HepG2 (cell line): ENCODE results near the gene HSD17B2. TPM values are rescaled to one million over a fixed set of nuclear protein-coding genes. Genes with fewer than 3 reads are reported as not detected.

Experiments
- ARNTL ChIP-seq: sonication (generic); formaldehyde crosslinking; IDR thresholded peaks from 2 replicates; pipeline ENCODE4 v1.4.0; 2020; ENCODE audit warnings: mild to moderate bottlenecking, missing genetic modification reagents
- BRD4 ChIP-seq: sonication (generic); formaldehyde crosslinking; IDR thresholded peaks from 2 replicates; pipeline ENCODE4 v1.4.0; 2020; ENCODE audit warnings: missing genetic modification reagents
- EED ChIP-seq: sonication (generic); formaldehyde crosslinking; IDR thresholded peaks from 2 replicates; pipeline ENCODE4 v1.5.0; 2020; ENCODE audit warnings: mild to moderate bottlenecking, missing genetic modification reagents
- FOXA3 ChIP-seq: IDR thresholded peaks from 2 replicates; pipeline ENCODE4 v1.6.1; 2016; ENCODE audit warnings: missing genetic modification reagents, missing compliant biosample characterization
- HMG20A ChIP-seq: IDR thresholded peaks from 2 replicates; pipeline ENCODE4 v1.6.1; 2016; ENCODE audit warnings: borderline replicate concordance
- HMGA1 ChIP-seq: sonication (generic); formaldehyde crosslinking; conservative IDR thresholded peaks from 2 replicates; pipeline ENCODE4 v1.4.0; 2020; ENCODE audit warnings: missing genetic modification reagents
- HNRNPL ChIP-seq: fragments of 200-400 bp; formaldehyde crosslinking; IDR thresholded peaks from 2 replicates; pipeline ENCODE4 v1.6.1; 2017; ENCODE audit warnings: mild to moderate bottlenecking, low read depth, low read length
- HOXA3 ChIP-seq: sonication (generic); formaldehyde crosslinking; IDR thresholded peaks from 2 replicates; pipeline ENCODE4 v1.5.0; 2020; ENCODE audit warnings: missing genetic modification reagents
- JUN ChIP-seq: sonication (generic); formaldehyde crosslinking; IDR thresholded peaks from 2 replicates; pipeline ENCODE4 v1.4.0; 2020; ENCODE audit warnings: mild to moderate bottlenecking, missing genetic modification reagents
- KAT8 ChIP-seq: IDR thresholded peaks from 2 replicates; pipeline ENCODE4 v1.6.1; 2016; ENCODE audit warnings: missing genetic modification reagents, missing compliant biosample characterization
- KDM3A ChIP-seq: IDR thresholded peaks from 2 replicates; pipeline ENCODE4 v1.6.1; 2018; ENCODE audit warnings: low read depth, missing compliant biosample characterization
- KDM5A ChIP-seq: fragments of 200-600 bp; sonication (generic); IDR thresholded peaks from 2 replicates; pipeline ENCODE4 v1.7.0; 2018; ENCODE audit warnings: antibody characterized with exemption, mild to moderate bottlenecking, low read length, borderline replicate concordance
- MTF2 ChIP-seq: sonication (generic); formaldehyde crosslinking; IDR thresholded peaks from 2 replicates; pipeline ENCODE4 v1.5.0; 2020; ENCODE audit warnings: missing genetic modification reagents, borderline replicate concordance
- POLR2AphosphoS5 ChIP-seq: IDR thresholded peaks from 2 replicates; pipeline ENCODE4 v1.6.1; 2012; ENCODE audit warnings: low read depth, low read length
- RARA ChIP-seq: IDR thresholded peaks from 2 replicates; pipeline ENCODE4 v1.6.1; 2016; ENCODE audit warnings: missing genetic modification reagents, missing compliant biosample characterization
- SOX6 ChIP-seq, 2 experiments: fragments of 450-650 bp in 1 of 2; sonication (generic) in 1 of 2; formaldehyde crosslinking in 1 of 2; IDR thresholded peaks; 2 replicates each; pipeline versions ENCODE4 v1.4.0 to v1.6.1; 2017 to 2020; ENCODE audit warnings: antibody characterized with exemption in 1 of 2, mild to moderate bottlenecking in 1 of 2, missing genetic modification reagents in 1 of 2
- XRCC5 ChIP-seq: fragments of 200-400 bp; formaldehyde crosslinking; optimal IDR thresholded peaks from 2 replicates; pipeline ENCODE3; 2017; ENCODE audit warnings: mild to moderate bottlenecking, low read length
- ZFP36L2 ChIP-seq: sonication (generic); formaldehyde crosslinking; IDR thresholded peaks from 2 replicates; pipeline ENCODE4 v1.4.0; 2020; ENCODE audit warnings: missing genetic modification reagents
- ZNF225 ChIP-seq: sonication (generic); formaldehyde crosslinking; IDR thresholded peaks from 2 replicates; pipeline ENCODE4 v1.4.0; 2020; ENCODE audit warnings: mild to moderate bottlenecking, missing genetic modification reagents
- ZNF329 ChIP-seq: sonication (generic); formaldehyde crosslinking; IDR thresholded peaks from 2 replicates; pipeline ENCODE4 v1.9.0; 2021; ENCODE audit warnings: low read depth, mild to moderate bottlenecking, missing genetic modification reagents
- ZSCAN31 ChIP-seq: sonication (generic); formaldehyde crosslinking; IDR thresholded peaks from 2 replicates; pipeline ENCODE4 v1.5.0; 2020; ENCODE audit warnings: low read depth, mild to moderate bottlenecking, missing genetic modification reagents
- polyA plus RNA-seq, 8 experiments: library from polyadenylated mRNA; depleted of rRNA in 3 of 8; stranded (reverse) in 7 of 8; unstranded in 1 of 8; fragments of >200 nt; fragmentation: Illumina TruSeq in 4 of 8; extraction: Trizol in 4 of 8; gene quantifications; 2 replicates each; pipeline versions ENCODE4 v1.2.1 to v1.2.3, GENCODE V29; 2011 to 2016; ENCODE audit warnings: low read depth in 4 of 8, missing spikeins in 1 of 8, mixed read lengths in 1 of 8; ENCODE audit not compliant: insufficient read depth in 1 of 8
- total RNA-seq, 5 experiments: library from RNA; depleted of rRNA; stranded (reverse); fragments of >200 nt; fragmentation: Illumina TruSeq; extraction: Trizol; gene quantifications; 2 replicates each; pipeline ENCODE4 v1.2.3, GENCODE V29; 2016; ENCODE audit warnings: low read depth in 1 of 5
- TF ChIP-seq, protein P1 (sequence below): sonication (generic); formaldehyde crosslinking; IDR thresholded peaks from 2 replicates; pipeline ENCODE4 v1.5.0; 2020; ENCODE audit warnings: mild to moderate bottlenecking, missing genetic modification reagents
- TF ChIP-seq, protein P2 (sequence below): sonication (generic); formaldehyde crosslinking; IDR thresholded peaks from 2 replicates; pipeline ENCODE4 v1.5.1; 2020; ENCODE audit warnings: mild to moderate bottlenecking, moderate library complexity, missing genetic modification reagents
- TF ChIP-seq, protein P3 (sequence below): IDR thresholded peaks from 2 replicates; pipeline ENCODE4 v1.4.0; 2020; ENCODE audit warnings: mild to moderate bottlenecking, missing genetic modification reagents

The HSD17B2 gene
- total and polyA plus RNA-seq, 2 of the 13 experiments (the other 11 are each of a cell fraction or from before 2014, with no cell fraction given): 26.3 to 69.3 TPM

DNA sequence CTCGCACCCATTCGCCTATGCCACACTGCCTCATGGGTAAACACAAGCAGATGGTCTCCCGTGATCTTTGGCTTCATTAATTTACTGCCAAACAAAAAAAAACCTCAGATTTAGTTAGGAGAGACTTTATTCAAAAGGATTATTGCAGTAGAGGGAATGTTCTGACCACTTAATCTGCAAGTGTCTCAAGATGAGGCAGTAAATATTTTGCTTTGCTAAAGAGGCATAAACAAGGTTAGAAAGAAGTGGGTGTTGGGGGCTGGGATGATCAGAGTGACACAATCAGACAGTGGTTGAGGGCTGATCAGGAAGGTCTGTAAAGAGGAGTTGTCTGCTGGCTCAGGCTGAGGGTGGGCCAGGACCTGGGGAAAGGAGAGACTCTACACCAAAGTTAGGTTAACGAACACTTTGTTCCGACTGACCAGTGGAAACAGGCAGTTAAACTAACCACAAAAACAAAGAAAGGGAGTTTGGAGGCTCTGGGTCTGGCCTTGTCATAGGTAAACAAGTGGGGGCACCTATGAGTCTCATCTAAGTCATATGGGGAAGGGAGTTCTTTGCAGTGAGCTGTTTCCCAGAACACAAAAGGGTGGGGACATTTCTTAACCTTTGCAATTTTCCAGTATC is 28.5 kb downstream of the HSD17B2 start (continued):
- no peak for TF ChIP-seq ZSCAN31
- 0 out of 2 replicates have a peak, but pooled peaks have one; percentile 39 for TF ChIP-seq HOXA3 (CRISPR knock-in tag)
- no peak for TF ChIP-seq ZFP36L2 (CRISPR knock-in tag)
- TF ChIP-seq, protein P1, sequence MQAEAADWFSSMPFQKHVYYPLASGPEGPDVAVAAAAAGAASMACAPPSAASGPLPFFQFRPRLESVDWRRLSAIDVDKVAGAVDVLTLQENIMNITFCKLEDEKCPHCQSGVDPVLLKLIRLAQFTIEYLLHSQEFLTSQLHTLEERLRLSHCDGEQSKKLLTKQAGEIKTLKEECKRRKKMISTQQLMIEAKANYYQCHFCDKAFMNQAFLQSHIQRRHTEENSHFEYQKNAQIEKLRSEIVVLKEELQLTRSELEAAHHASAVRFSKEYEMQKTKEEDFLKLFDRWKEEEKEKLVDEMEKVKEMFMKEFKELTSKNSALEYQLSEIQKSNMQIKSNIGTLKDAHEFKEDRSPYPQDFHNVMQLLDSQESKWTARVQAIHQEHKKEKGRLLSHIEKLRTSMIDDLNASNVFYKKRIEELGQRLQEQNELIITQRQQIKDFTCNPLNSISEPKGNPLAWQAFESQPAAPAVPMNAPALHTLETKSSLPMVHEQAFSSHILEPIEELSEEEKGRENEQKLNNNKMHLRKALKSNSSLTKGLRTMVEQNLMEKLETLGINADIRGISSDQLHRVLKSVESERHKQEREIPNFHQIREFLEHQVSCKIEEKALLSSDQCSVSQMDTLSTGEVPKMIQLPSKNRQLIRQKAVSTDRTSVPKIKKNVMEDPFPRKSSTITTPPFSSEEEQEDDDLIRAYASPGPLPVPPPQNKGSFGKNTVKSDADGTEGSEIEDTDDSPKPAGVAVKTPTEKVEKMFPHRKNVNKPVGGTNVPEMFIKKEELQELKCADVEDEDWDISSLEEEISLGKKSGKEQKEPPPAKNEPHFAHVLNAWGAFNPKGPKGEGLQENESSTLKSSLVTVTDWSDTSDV (CRISPR knock-in tag): no peak
- no peak for TF ChIP-seq HNRNPL
- TF ChIP-seq, protein P2, sequence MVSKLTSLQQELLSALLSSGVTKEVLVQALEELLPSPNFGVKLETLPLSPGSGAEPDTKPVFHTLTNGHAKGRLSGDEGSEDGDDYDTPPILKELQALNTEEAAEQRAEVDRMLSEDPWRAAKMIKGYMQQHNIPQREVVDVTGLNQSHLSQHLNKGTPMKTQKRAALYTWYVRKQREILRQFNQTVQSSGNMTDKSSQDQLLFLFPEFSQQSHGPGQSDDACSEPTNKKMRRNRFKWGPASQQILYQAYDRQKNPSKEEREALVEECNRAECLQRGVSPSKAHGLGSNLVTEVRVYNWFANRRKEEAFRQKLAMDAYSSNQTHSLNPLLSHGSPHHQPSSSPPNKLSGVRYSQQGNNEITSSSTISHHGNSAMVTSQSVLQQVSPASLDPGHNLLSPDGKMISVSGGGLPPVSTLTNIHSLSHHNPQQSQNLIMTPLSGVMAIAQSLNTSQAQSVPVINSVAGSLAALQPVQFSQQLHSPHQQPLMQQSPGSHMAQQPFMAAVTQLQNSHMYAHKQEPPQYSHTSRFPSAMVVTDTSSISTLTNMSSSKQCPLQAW: peak; percentile 65; the same call in 1 of the 2 replicates
- TF ChIP-seq MTF2: no peak
- TF ChIP-seq EED (CRISPR knock-in tag): no peak
- TF ChIP-seq RARA (CRISPR knock-in tag): no peak
- TF ChIP-seq JUN (CRISPR knock-in tag): no peak
- no peak for TF ChIP-seq HMG20A (CRISPR knock-in tag)
- TF ChIP-seq, protein P3, sequence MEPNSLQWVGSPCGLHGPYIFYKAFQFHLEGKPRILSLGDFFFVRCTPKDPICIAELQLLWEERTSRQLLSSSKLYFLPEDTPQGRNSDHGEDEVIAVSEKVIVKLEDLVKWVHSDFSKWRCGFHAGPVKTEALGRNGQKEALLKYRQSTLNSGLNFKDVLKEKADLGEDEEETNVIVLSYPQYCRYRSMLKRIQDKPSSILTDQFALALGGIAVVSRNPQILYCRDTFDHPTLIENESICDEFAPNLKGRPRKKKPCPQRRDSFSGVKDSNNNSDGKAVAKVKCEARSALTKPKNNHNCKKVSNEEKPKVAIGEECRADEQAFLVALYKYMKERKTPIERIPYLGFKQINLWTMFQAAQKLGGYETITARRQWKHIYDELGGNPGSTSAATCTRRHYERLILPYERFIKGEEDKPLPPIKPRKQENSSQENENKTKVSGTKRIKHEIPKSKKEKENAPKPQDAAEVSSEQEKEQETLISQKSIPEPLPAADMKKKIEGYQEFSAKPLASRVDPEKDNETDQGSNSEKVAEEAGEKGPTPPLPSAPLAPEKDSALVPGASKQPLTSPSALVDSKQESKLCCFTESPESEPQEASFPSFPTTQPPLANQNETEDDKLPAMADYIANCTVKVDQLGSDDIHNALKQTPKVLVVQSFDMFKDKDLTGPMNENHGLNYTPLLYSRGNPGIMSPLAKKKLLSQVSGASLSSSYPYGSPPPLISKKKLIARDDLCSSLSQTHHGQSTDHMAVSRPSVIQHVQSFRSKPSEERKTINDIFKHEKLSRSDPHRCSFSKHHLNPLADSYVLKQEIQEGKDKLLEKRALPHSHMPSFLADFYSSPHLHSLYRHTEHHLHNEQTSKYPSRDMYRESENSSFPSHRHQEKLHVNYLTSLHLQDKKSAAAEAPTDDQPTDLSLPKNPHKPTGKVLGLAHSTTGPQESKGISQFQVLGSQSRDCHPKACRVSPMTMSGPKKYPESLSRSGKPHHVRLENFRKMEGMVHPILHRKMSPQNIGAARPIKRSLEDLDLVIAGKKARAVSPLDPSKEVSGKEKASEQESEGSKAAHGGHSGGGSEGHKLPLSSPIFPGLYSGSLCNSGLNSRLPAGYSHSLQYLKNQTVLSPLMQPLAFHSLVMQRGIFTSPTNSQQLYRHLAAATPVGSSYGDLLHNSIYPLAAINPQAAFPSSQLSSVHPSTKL (CRISPR knock-in tag): peak; percentile 33; the same call in 1 of the 2 replicates
- no peak for TF ChIP-seq ARNTL (CRISPR knock-in tag)
- TF ChIP-seq KAT8 (CRISPR knock-in tag): no peak
- no peak for TF ChIP-seq POLR2AphosphoS5
- TF ChIP-seq ZNF329 (CRISPR knock-in tag): no peak
- no peak for TF ChIP-seq KDM5A
- TF ChIP-seq HMGA1 (CRISPR knock-in tag): no peak
- no peak for TF ChIP-seq ZNF225 (CRISPR knock-in tag)
- no peak for TF ChIP-seq KDM3A
- TF ChIP-seq BRD4 (CRISPR knock-in tag): no peak
- 0 out of 2 replicates have a peak, but pooled peaks have one; percentile 29 for TF ChIP-seq FOXA3 (CRISPR knock-in tag)
- no peak for TF ChIP-seq SOX6 (IDR thresholded peaks at IDR 0.05)
- peak; percentile 73 for TF ChIP-seq SOX6 (CRISPR knock-in tag; IDR thresholded peaks at IDR 0.05)
- TF ChIP-seq XRCC5: no peak
